ENCODE data around the gene NCK2. TPM values are rescaled to one million over a fixed set of nuclear protein-coding genes. Genes with fewer than 3 reads are reported as not detected.
A peak's percentile ranks its signal among the peaks of the same experiment; 100 is the strongest.

Gene NCK2
- total RNA-seq, 8 experiments from 2014 or later: 5.5 to 43.3 (median 27.3) TPM

DNA sequence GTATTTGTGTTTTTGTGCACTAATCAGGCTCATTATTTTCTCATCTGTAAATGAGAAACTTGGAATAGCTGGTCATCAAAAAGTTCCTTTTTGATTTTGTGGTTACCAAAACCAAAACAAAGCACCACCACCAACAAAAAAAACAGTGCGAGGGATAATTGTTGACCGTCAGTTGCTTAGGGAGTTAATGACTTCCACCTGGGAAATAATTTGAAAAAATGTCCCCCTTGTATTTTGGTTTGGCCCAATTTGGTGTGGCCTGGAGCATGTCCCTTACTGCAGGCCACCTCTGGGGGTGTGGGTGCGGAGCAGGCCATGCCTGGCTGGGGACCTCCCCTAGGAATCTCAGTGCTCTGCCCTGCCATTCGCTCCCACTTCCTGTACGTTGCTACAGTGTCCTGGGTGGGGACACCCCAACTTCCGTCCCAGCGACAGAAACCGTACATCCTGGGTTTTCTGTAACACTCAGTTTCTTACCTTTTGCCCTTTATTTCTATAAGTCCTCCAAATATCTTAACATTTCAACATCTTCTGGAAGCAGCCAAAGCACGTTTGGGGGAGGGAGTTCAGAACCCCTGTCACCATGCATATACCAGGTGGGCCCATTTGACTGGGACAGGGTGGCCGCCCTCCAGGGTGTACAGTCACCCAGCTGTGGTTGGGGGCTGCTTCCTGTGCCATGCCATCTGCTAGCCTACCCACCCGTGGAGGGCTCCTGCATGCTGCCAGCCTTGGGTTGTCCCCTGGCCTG lies 31.3 kb downstream of the NCK2 start:
- H3K4me3 ChIP-seq: no peak overlapping the region
- in situ Hi-C loops (cut with MboI; ENCODE audit: low pct_unique_long_range_greater_than_20kb in 2 of 9, low sequenced_read_pairs in 9 of 9, unreplicated experiment in 9 of 9): no loop called here
- H3K27ac ChIP-seq: no peak overlapping the region
- peaks cover 31 to 33% of the 10 kb centered on the region in 2 donors for H3K4me1 ChIP-seq (replicated peaks in 1 of 2)
- WGBS, 10 experiments: 50 to 100% (median 88%) methylated on average over 1 to 8 of the region's 11 CpGs; no CpG with 5 or more reads in 3 of the 10 experiments
- ATAC-seq (replicated peaks in 6 of 8): no peak

DNA sequence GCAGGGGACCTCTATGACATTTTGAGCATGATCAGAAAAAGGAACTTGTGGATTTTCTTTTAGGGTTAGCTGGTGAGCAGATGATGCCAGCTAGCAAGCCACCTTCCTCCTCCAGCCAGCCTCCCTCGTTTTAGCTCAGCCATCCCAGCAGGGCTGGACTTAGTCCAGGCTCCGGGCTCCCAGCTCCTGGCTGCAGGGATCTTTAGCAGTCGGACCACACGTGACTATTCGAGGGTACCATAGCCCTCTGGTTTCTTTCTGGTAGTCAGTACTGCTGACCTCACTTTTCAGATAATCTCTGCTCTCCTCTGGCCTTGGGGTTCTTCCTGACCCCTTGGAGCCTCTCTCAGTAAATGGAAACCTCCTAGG lies 31.8 kb downstream of the NCK2 start:
- no peak overlapping the region for H3K27ac ChIP-seq
- ATAC-seq (replicated peaks in 6 of 8): no peak
- H3K4me1 ChIP-seq (replicated peaks in 1 of 2): peaks cover 34 to 39% of the 10 kb centered on the region in 2 donors
- 17 to 100% (median 95%) methylated on average over 1 to 4 of the region's 5 CpGs; no CpG with 5 or more reads in 6 of the 10 experiments for WGBS, 10 experiments
- in situ Hi-C loops (cut with MboI; ENCODE audit: low pct_unique_long_range_greater_than_20kb in 2 of 9, low sequenced_read_pairs in 9 of 9, unreplicated experiment in 9 of 9): no loop called here
- H3K4me3 ChIP-seq: no peak overlapping the region

DNA sequence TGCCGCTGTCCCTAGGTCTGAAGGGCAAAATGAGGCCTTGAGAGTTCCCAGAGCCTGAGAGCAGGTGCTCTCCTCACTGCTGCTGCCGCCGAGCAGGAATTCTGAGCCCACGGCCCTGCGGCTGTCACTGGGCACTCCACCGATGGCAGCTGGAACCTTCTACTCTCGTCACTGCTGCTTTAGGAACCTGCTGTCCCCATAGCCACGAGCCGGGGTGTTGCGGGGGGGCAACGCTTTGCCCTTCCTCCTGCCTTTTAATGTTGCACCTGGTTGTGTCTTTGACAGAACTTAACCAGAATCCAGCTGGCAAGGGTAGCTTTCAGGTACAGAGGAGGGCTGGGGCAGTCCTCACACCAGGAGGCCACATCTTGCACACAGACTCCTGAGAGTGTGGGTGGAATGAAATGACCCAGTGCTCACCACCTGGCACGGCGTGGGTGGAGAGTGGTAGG lies 32.3 kb downstream of the NCK2 start:
- H3K4me3 ChIP-seq: no peak overlapping the region
- no peak overlapping the region for H3K27ac ChIP-seq
- WGBS, 10 experiments: 88 to 100% (median 98%) methylated on average over 1 to 9 of the region's 13 CpGs; no CpG with 5 or more reads in 3 of the 10 experiments
- no peak for ATAC-seq (replicated peaks in 6 of 8)
- in situ Hi-C loops (cut with MboI; ENCODE audit: low pct_unique_long_range_greater_than_20kb in 2 of 9, low sequenced_read_pairs in 9 of 9, unreplicated experiment in 9 of 9): no loop called here
- peaks cover 29 to 36% of the 10 kb centered on the region in 2 donors for H3K4me1 ChIP-seq (replicated peaks in 1 of 2)

DNA sequence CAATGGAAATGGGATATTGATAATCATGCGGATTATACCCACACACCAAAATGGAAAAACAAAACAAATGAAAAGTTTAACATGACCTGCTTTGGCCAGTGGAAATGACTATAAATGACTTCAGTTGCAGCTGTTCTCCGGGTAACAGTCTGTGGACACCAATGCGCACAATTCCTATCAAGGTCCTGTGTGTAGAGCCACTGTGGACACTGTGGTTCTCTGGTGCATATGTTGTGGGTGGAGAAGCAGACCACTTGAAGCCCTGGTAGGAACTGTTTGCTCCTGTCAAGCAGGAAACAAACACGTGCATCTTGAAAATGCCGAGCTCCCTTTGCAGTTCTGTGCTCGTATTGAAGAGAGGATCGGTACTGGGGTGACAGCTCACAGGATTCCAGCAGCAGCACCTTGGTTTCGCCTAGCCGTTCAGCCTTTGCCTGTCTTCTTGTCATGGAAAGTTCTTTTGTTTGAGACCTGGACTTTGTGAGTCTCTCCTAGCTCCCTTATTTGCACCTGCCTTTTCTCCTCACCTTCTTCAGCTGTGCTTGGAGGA lies 32.9 kb downstream of the NCK2 start:
- no peak overlapping the region for H3K4me3 ChIP-seq
- H3K27ac ChIP-seq: no peak overlapping the region
- 62 to 100% (median 79%) methylated on average over 1 to 8 of the region's 9 CpGs; no CpG with 5 or more reads in 2 of the 10 experiments for WGBS, 10 experiments
- peaks cover 23 to 31% of the 10 kb centered on the region in 2 donors for H3K4me1 ChIP-seq (replicated peaks in 1 of 2)
- in situ Hi-C loops (cut with MboI; ENCODE audit: low pct_unique_long_range_greater_than_20kb in 2 of 9, low sequenced_read_pairs in 9 of 9, unreplicated experiment in 9 of 9): no loop called here
- ATAC-seq (replicated peaks in 6 of 8): peak in 1 of 8 experiments; percentile 78

DNA sequence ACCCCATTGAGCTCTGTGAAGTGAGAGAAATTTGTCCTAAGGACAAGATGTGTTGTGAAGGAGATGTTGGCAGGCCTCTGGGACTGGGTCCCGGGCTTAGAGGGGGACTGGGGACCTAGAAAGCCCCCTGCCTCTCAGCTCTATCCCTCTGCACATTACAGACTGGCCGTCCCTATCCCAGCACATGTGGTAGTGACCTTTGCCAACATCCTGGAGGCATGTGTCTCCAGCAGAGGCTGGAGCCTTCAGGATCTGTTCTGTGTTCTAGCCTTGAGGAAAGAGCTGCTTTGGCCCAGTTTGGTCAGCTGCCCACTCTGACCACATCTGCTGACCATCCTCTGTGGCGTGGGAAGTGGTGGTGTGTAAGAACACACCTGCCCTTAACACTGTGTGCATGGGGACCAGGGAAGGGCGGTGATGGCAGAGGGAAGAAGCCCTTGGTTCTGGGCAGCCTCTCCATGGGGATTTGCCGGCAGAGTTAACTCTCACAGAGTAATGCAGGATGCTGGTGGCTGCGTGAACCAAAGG lies 33.4 kb downstream of the NCK2 start:
- in situ Hi-C loops (cut with MboI; ENCODE audit: low pct_unique_long_range_greater_than_20kb in 2 of 9, low sequenced_read_pairs in 9 of 9, unreplicated experiment in 9 of 9): no loop called here
- WGBS, 10 experiments: 50 to 100% (median 86%) methylated on average over 1 to 2 of the region's 6 CpGs; no CpG with 5 or more reads in 4 of the 10 experiments
- no peak overlapping the region for H3K4me3 ChIP-seq
- ATAC-seq (replicated peaks in 6 of 8): no peak
- no peak overlapping the region for H3K27ac ChIP-seq
- peaks cover 18 to 27% of the 10 kb centered on the region in 2 donors for H3K4me1 ChIP-seq (replicated peaks in 1 of 2)

DNA sequence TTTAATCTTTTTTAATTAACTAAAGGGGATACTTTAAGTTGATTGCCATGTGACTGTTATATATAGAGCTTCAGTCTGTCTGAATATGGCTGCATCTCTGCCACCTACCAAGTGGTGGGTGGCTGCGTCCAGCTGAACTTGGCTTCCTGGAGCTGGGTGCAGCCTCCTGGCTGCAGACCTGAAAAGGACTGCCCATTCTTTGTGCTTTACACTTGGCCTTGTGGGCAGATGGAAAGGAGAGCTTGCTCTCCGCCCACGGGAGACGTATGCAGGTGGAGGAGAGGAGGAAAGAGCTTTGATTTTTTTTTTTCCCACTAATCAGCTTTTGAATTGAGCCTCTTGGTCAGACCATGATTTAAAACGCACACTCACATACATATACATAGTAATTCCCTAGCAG lies 34.7 kb downstream of the NCK2 start:
- peak in 5 of 8 experiments; percentile 24 to 70 (median 63) for ATAC-seq (replicated peaks in 6 of 8)
- in situ Hi-C loops (cut with MboI; ENCODE audit: low pct_unique_long_range_greater_than_20kb in 2 of 9, low sequenced_read_pairs in 9 of 9, unreplicated experiment in 9 of 9): no loop called here
- Histone ChIP-seq H3K4me1 (replicated peaks in 1 of 2) (peaks cover 18 to 27% of the 10 kb centered on the region in 2 donors), H3K4me3 (no peak overlapping the region), H3K27ac (no peak overlapping the region)
- WGBS, 10 experiments: 60 to 80% (median 71%) methylated on average over 1 to 5 of the region's 5 CpGs; no CpG with 5 or more reads in 5 of the 10 experiments

DNA sequence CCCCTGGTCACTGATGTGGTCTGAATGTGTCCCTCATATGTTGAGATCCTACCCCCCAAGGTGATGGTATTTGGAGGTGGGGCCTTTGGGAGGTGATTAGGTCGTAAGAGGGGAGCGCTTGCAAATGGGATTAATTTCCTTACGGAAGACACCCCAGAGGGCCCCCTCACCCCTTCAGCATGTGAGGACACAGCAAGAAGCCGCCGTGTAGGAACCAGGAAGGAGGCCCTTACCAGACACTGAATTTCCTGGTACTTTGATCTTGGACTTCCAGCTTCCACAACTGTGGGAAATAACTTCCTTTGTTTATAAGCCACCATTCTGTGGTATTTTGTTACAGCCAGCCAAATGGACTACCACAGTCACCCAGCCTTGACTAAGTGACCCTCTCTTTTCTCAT lies 35.9 kb downstream of the NCK2 start:
- ATAC-seq (replicated peaks in 6 of 8): no peak
- H3K27ac ChIP-seq: no peak overlapping the region
- H3K4me1 ChIP-seq (replicated peaks in 1 of 2): peaks cover 18 to 27% of the 10 kb centered on the region in 2 donors
- in situ Hi-C loops (cut with MboI; ENCODE audit: low pct_unique_long_range_greater_than_20kb in 2 of 9, low sequenced_read_pairs in 9 of 9, unreplicated experiment in 9 of 9): loop anchor here in 1 of 9 experiments (10.0 kb wide), 1 partner anchor 114 kb away; no protein-coding TSS in a partner anchor
- 93 to 100% (median 100%) methylated on average over 2 to 3 of the region's 5 CpGs; no CpG with 5 or more reads in 5 of the 10 experiments for WGBS, 10 experiments
- H3K4me3 ChIP-seq: no peak overlapping the region

DNA sequence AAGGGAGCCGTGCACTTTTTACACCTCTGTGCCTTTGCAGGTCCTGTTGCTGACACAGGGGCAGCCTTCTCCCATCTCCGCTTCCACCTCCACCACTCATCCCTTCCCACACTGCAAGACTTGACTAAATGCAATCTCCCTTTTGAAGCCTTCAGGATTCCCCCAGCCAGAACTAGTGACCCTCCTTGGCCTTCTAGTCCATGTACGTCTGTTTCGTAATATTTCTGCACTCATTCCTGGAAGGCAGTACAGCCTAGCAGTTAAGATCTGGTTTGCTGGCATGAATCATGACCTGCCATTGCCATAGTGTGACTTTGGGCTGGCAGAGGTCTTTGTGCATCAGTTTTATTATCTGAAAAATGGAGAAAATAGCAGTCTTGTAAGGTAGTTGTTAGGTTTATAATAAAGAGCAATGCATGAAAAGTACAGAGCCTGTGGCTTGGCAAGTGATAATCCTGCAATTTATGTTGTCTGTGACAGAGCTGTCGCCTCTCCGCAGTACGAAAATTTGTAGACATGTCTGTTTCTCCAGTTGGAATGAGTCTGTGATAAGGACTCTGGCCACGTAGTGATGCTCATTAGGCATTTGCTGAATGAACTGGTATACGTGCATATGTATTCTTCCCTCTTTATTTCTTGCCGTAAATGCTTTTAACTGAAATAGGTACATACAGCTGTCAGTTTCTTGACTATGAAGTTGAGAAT lies 36.7 kb downstream of the NCK2 start:
- ATAC-seq (replicated peaks in 6 of 8): peak in 1 of 8 experiments; percentile 29
- Histone ChIP-seq H3K27ac (no peak overlapping the region), H3K4me1 (replicated peaks in 1 of 2) (peaks cover 18 to 27% of the 10 kb centered on the region in 2 donors), H3K4me3 (no peak overlapping the region)
- in situ Hi-C loops (cut with MboI; ENCODE audit: low pct_unique_long_range_greater_than_20kb in 2 of 9, low sequenced_read_pairs in 9 of 9, unreplicated experiment in 9 of 9): loop anchor here in 1 of 9 experiments (10.0 kb wide), 1 partner anchor 113 kb away; no protein-coding TSS in a partner anchor
- WGBS, 10 experiments: 50 to 100% (median 82%) methylated on average over 1 to 10 of the region's 10 CpGs; no CpG with 5 or more reads in 1 of the 10 experiments

DNA sequence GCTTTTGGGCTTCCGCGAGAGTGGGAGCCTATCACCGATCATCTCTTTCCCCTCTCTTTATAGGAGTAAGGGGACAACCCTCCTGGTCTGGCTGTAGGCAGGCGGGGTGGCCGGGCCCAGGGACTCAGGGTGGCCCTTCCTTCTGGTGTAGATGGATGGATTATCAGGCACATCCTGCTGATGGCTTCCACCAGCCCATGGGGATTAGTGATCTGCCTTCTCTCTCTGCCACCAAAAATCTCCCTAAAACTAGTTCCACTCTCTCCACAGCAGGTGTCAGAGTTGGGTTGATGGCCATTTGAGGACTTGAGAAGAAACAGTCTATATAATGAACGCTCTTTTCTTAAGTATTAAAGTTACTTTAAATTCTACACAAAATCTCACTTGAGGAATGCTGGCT lies 37.4 kb downstream of the NCK2 start:
- Histone ChIP-seq H3K27ac (no peak overlapping the region), H3K4me1 (replicated peaks in 1 of 2) (peaks cover 18 to 27% of the 10 kb centered on the region in 2 donors), H3K4me3 (no peak overlapping the region)
- no peak for ATAC-seq (replicated peaks in 6 of 8)
- 56 to 100% (median 100%) methylated on average over 1 to 5 of the region's 6 CpGs; no CpG with 5 or more reads in 3 of the 10 experiments for WGBS, 10 experiments
- in situ Hi-C loops (cut with MboI; ENCODE audit: low pct_unique_long_range_greater_than_20kb in 2 of 9, low sequenced_read_pairs in 9 of 9, unreplicated experiment in 9 of 9): loop anchor here in 1 of 9 experiments (10.0 kb wide), 1 partner anchor 113 kb away; no protein-coding TSS in a partner anchor

DNA sequence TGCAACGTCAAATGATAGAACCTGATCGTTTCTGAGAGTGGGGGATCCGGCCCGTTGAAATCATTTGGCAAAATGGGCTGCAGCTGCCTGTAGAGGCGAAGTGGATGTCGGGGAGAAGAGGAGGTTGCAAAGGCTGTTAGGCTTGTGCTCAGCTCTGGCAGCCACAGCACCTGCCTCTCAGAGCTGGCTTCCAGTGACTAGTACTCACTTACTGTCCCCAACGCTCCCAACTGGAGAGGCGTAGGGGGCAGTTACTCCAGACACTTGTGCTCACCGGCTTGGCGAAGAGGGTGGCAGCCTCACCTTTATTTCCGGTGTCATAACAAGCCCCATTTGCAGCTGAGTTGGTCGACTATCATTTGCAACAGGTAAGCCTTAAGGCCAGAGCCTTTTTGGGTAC lies 37.9 kb downstream of the NCK2 start:
- WGBS, 10 experiments: 73 to 100% (median 91%) methylated on average over 1 to 9 of the region's 12 CpGs; no CpG with 5 or more reads in 1 of the 10 experiments
- no peak for ATAC-seq (replicated peaks in 6 of 8)
- in situ Hi-C loops (cut with MboI; ENCODE audit: low pct_unique_long_range_greater_than_20kb in 2 of 9, low sequenced_read_pairs in 9 of 9, unreplicated experiment in 9 of 9): loop anchor here in 1 of 9 experiments (10.0 kb wide), 1 partner anchor 112 kb away; no protein-coding TSS in a partner anchor
- Histone ChIP-seq H3K27ac (no peak overlapping the region), H3K4me1 (replicated peaks in 1 of 2) (peaks cover 15 to 27% of the 10 kb centered on the region in 2 donors), H3K4me3 (no peak overlapping the region)

DNA sequence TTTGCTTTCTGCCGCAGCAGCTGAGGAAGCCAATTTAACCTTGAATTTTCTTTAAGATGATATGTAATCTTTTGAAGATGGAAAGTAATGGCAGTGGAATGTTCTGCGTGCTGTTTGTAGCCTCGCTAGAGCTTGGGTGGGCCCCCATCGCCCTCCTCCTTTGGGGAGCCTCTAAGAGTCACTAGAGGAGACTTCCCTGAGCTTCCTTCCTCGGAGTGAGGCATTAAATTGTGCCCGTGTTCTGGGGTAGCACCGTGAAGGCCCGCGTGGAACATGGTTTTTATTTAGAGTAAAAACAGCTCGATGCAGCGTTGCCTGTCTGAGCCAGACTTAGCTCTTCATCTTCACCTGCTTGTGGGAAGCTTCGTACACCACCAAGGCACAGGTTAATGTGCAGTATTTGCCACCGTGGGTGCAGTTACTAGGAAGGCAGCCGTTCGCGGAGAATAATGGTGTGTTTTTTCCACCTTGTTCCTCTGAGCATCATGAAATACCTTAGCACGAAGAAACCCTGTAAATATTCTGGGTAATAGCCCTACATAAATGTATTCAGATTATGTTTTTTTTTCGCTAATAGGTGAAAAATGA lies 38.5 kb downstream of the NCK2 start:
- H3K4me3 ChIP-seq: no peak overlapping the region
- in situ Hi-C loops (cut with MboI; ENCODE audit: low pct_unique_long_range_greater_than_20kb in 2 of 9, low sequenced_read_pairs in 9 of 9, unreplicated experiment in 9 of 9): loop anchor here in 1 of 9 experiments (10.0 kb wide), 1 partner anchor 112 kb away; no protein-coding TSS in a partner anchor
- peaks cover 12 to 27% of the 10 kb centered on the region in 2 donors for H3K4me1 ChIP-seq (replicated peaks in 1 of 2)
- whole genome bisulfite sequencing, 10 experiments: 73 to 96% (median 90%) methylated on average over 2 to 15 of the region's 18 CpGs; no CpG with 5 or more reads in 1 of the 10 experiments
- ATAC-seq (replicated peaks in 6 of 8): no peak
- H3K27ac ChIP-seq: no peak overlapping the region

DNA sequence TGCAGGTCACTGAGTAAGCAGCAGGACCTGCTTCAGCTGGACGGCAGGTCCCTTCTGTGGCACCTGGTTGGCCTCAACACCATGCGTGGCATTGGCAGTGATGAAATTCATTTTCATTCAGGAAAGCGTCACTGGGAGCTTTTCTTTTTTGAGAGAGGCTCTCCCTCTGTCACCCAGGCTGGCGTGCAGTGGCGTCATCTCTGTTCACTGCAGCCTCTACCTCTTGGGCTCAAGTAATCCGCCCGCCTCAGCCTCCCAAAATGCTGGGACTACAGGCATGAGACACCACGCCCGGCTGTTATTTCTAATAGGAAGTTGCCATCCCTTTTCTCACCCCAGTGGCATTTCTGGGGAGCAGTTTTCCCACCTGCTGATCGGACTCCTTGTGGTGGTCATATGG lies 39.3 kb downstream of the NCK2 start:
- Histone ChIP-seq H3K4me3 (no peak overlapping the region), H3K4me1 (replicated peaks in 1 of 2) (peaks cover 11 to 25% of the 10 kb centered on the region in 2 donors), H3K27ac (no peak overlapping the region)
- WGBS, 10 experiments: 88 to 100% (median 96%) methylated on average over 1 to 8 of the region's 10 CpGs; no CpG with 5 or more reads in 3 of the 10 experiments
- in situ Hi-C loops (cut with MboI; ENCODE audit: low pct_unique_long_range_greater_than_20kb in 2 of 9, low sequenced_read_pairs in 9 of 9, unreplicated experiment in 9 of 9): loop anchor here in 1 of 9 experiments (10.0 kb wide), 1 partner anchor 111 kb away; no protein-coding TSS in a partner anchor
- no peak for ATAC-seq (replicated peaks in 6 of 8)

All from motor neuron (in vitro differentiated cells).